SKM-1 treated with dmso at 0.1 percent for 144 hours (cell line): ENCODE measurements around the gene LYRM7.
"Not testable (repeated sequence)": the region's sequence is repeated elsewhere in the genome, so short reads cannot be mapped to it uniquely, and the experiment has no call there.

ENCODE experiments used
- DNase-seq: peaks from one replicate; lab custom pipeline; 2025; ENCODE audit not compliant: unreplicated experiment; lab: John Stamatoyannopoulos, UW

LYRM7 gene

GRCh38 chr5:131218392-131218791, 47.6 kb downstream of the LYRM7 start:
- DNase-seq, result no peak

- DNase-seq, result no peak
Observed at GRCh38 chr5:131220566-131220965, 49.8 kb downstream of the LYRM7 start.

- no peak for DNase-seq
Observed at GRCh38 chr5:131221008-131221703, 50.4 kb downstream of the LYRM7 start.

GRCh38 chr5:131221888-131222287, 51.1 kb downstream of the LYRM7 start:
- no peak for DNase-seq

- DNase-seq, result no peak
Observed at GRCh38 chr5:131222731-131223130, 52.0 kb downstream of the LYRM7 start.

- DNase-seq, result no peak
Observed at GRCh38 chr5:131223751-131224386, 53.1 kb downstream of the LYRM7 start.

GRCh38 chr5:131224387-131225201, 53.9 kb downstream of the LYRM7 start:
- peak; percentile 51 for DNase-seq

- no peak for DNase-seq
Observed at GRCh38 chr5:131225282-131225974, 54.7 kb downstream of the LYRM7 start.

GRCh38 chr5:131226899-131227298, 56.2 kb downstream of the LYRM7 start:
- no peak for DNase-seq

GRCh38 chr5:131228646-131229045, 57.9 kb downstream of the LYRM7 start:
- DNase-seq, result no peak

GRCh38 chr5:131229623-131230022, 58.9 kb downstream of the LYRM7 start:
- no peak for DNase-seq

- DNase-seq, result no peak
Observed at GRCh38 chr5:131230406-131230805, 59.7 kb downstream of the LYRM7 start.

- no peak for DNase-seq
Observed at GRCh38 chr5:131239686-131240085, 68.9 kb downstream of the LYRM7 start.

- DNase-seq, result no peak
Observed at GRCh38 chr5:131242728-131243255, 72.0 kb downstream of the LYRM7 start.

- DNase-seq, result no peak
Observed at GRCh38 chr5:131245312-131245711, 74.6 kb downstream of the LYRM7 start.

GRCh38 chr5:131245948-131246347, 75.2 kb downstream of the LYRM7 start:
- DNase-seq, result no peak

- DNase-seq, result no peak
Observed at GRCh38 chr5:131246504-131246903, 75.8 kb downstream of the LYRM7 start.

- no peak for DNase-seq
Observed at GRCh38 chr5:131250751-131251475, 80.2 kb downstream of the LYRM7 start.

- peak; percentile 97 for DNase-seq
Observed at GRCh38 chr5:131252824-131253171, 82.1 kb downstream of the LYRM7 start.

- DNase-seq, result not testable (repeated sequence)
Observed at GRCh38 chr5:131254025-131254424, 83.3 kb downstream of the LYRM7 start.

GRCh38 chr5:131254741-131255140, 84.0 kb downstream of the LYRM7 start:
- no peak for DNase-seq
